Liver (tissue), 9 donors: ENCODE data around the gene MAP3K8. TPM values are rescaled to one million over a fixed set of nuclear protein-coding genes. Genes with fewer than 3 reads are reported as not detected.

ENCODE experiments used
- DNase-seq: peaks from one replicate; pipeline ENCODE4 v3.0.0-alpha.2; 2017; ENCODE audit warnings: low spot score
- H3K27ac ChIP-seq, 2 donors: one replicate each; pipeline ENCODE4 v1.7.0; 2013; ENCODE audit warnings: inconsistent platforms in 2 of 2, low read length in 2 of 2, control low read depth in 1 of 2, low read depth in 1 of 2, mild to moderate bottlenecking in 1 of 2
- H3K27me3 ChIP-seq, 4 donors: one replicate each; pipeline versions ENCODE4 v1.6.1 to v1.7.0; 2013; ENCODE audit warnings: low read length in 3 of 4, inconsistent platforms in 1 of 4, mild to moderate bottlenecking in 1 of 4, moderate library complexity in 1 of 4; ENCODE audit not compliant: control insufficient read depth in 4 of 4, insufficient read depth in 4 of 4
- H3K36me3 ChIP-seq, 4 donors: one replicate each; pipeline versions ENCODE4 v1.6.1 to v1.7.0; 2013; ENCODE audit warnings: low read length in 3 of 4, mild to moderate bottlenecking in 3 of 4, low read depth in 1 of 4, moderate library complexity in 1 of 4; ENCODE audit not compliant: control insufficient read depth in 4 of 4, insufficient read depth in 3 of 4
- H3K4me1 ChIP-seq, 4 donors: one replicate each; pipeline versions ENCODE4 v1.6.1 to v1.7.0; 2013; ENCODE audit warnings: low read length in 3 of 4, mild to moderate bottlenecking in 3 of 4, moderate library complexity in 1 of 4; ENCODE audit not compliant: control insufficient read depth in 4 of 4, insufficient read depth in 4 of 4
- H3K4me3 ChIP-seq, 3 donors: one replicate each; pipeline versions ENCODE4 v1.6.1 to v1.7.0; 2013; ENCODE audit warnings: low read length in 3 of 3, control low read depth in 1 of 3, low read depth in 1 of 3, mild to moderate bottlenecking in 1 of 3
- H3K9ac ChIP-seq, 2 donors: one replicate each; pipeline ENCODE4 v1.7.0; 2013; ENCODE audit warnings: low read length in 2 of 2, mild to moderate bottlenecking in 2 of 2, moderate library complexity in 2 of 2, control low read depth in 1 of 2, low read depth in 1 of 2
- H3K9me3 ChIP-seq, 4 donors: one replicate each; pipeline versions ENCODE4 v1.6.1 to v1.7.0; 2013; ENCODE audit warnings: low read length in 3 of 4; ENCODE audit not compliant: control insufficient read depth in 4 of 4
- EGR1 ChIP-seq, 2 donors: IDR thresholded peaks; 2 replicates each; pipeline ENCODE4 v1.6.1; 2016 to 2018; ENCODE audit warnings: antibody characterized with exemption in 2 of 2, low read depth in 2 of 2
- FOXA1 ChIP-seq: IDR thresholded peaks from 2 replicates; pipeline ENCODE4 v1.6.1; 2016; ENCODE audit warnings: antibody characterized with exemption
- FOXA2 ChIP-seq: IDR thresholded peaks from 2 replicates; pipeline ENCODE4 v1.6.1; 2016; ENCODE audit warnings: antibody characterized with exemption
- GABPA ChIP-seq, 2 donors: IDR thresholded peaks in 1 of 2; conservative IDR thresholded peaks in 1 of 2; 2 replicates each; pipeline ENCODE4 v1.6.1; 2016; ENCODE audit warnings: antibody characterized with exemption in 2 of 2, mild to moderate bottlenecking in 1 of 2, moderate library complexity in 1 of 2
- HNF4A ChIP-seq, 2 donors: conservative IDR thresholded peaks; 2 replicates each; pipeline ENCODE4 v1.6.1; 2016; ENCODE audit warnings: antibody characterized with exemption in 2 of 2, mild to moderate bottlenecking in 2 of 2
- HNF4G ChIP-seq: IDR thresholded peaks from 2 replicates; pipeline ENCODE4 v1.6.1; 2016; ENCODE audit warnings: antibody characterized with exemption
- NR2F2 ChIP-seq: IDR thresholded peaks from 2 replicates; pipeline ENCODE4 v1.6.1; 2016; ENCODE audit warnings: antibody characterized with exemption
- RAD21 ChIP-seq, 2 donors: IDR thresholded peaks; 2 replicates each; pipeline ENCODE4 v1.6.1; 2016; ENCODE audit warnings: antibody characterized with exemption in 2 of 2, mild to moderate bottlenecking in 2 of 2
- RXRA ChIP-seq, 2 donors: IDR thresholded peaks; 2 replicates each; pipeline ENCODE4 v1.6.1; 2017 to 2018; ENCODE audit warnings: antibody characterized with exemption in 2 of 2, mild to moderate bottlenecking in 1 of 2
- SP1 ChIP-seq: IDR thresholded peaks from 2 replicates; pipeline ENCODE4 v1.6.1; 2018; ENCODE audit warnings: antibody characterized with exemption, mild to moderate bottlenecking
- TAF1 ChIP-seq: conservative IDR thresholded peaks from 2 replicates; pipeline ENCODE4 v1.6.1; 2016; ENCODE audit warnings: antibody characterized with exemption, mild to moderate bottlenecking
- YY1 ChIP-seq: IDR thresholded peaks from 2 replicates; pipeline ENCODE4 v1.6.1; 2016; ENCODE audit warnings: antibody characterized with exemption, mild to moderate bottlenecking
- WGBS: extraction: QIAGEN DNeasy Blood & Tissue Kit; methylation state at CpG from one replicate; pipeline ENCODE4 v1.1.7; 2013; 5-methylcytosine and 5-hydroxymethylcytosine counted together
- polyA plus RNA-seq, 2 donors: library from polyadenylated mRNA; stranded (reverse) in 1 of 2; unstranded in 1 of 2; fragments of 200-250 nt in 1 of 2; fragments of >200 nt in 1 of 2; fragmentation: Nextera tagmentation in 1 of 2; extraction: Ambion mirVana in 1 of 2; gene quantifications; one replicate each; pipeline versions ENCODE4 v1.2.1 to v1.2.3, GENCODE V29; 2013 to 2015
- total RNA-seq, 2 donors: library from RNA; depleted of rRNA; stranded (reverse); fragments of >200 nt; gene quantifications; one replicate each; pipeline ENCODE4 v1.2.3, GENCODE V29; 2014
- TF ChIP-seq, protein P1 (sequence below): IDR thresholded peaks from 2 replicates; pipeline ENCODE4 v1.6.1; 2016; ENCODE audit warnings: antibody characterized with exemption, mild to moderate bottlenecking
- TF ChIP-seq, protein P2 (sequence below): IDR thresholded peaks from 2 replicates; pipeline ENCODE4 v1.6.1; 2016; ENCODE audit warnings: antibody characterized with exemption
- TF ChIP-seq, protein P3 (sequence below): IDR thresholded peaks from 2 replicates; pipeline ENCODE4 v1.6.1; 2016; ENCODE audit warnings: antibody characterized with exemption
- TF ChIP-seq, protein P4 (sequence below): fragments of 150-350 bp; IDR thresholded peaks from 2 replicates; pipeline ENCODE4 v1.5.1; 2017; ENCODE audit warnings: improper control_type of control experiment, low read depth, low read length; ENCODE audit not compliant: missing input control
- TF ChIP-seq, protein P5 (sequence below): IDR thresholded peaks from 2 replicates; pipeline ENCODE4 v1.6.1; 2016; ENCODE audit warnings: antibody characterized with exemption
- donor health status: healthy.
- donor health status: healthy.
- donor health status: healthy.
- donor health status: healthy.
- donor health status: healthy.

The MAP3K8 gene
- total and polyA plus RNA-seq, 4 donors = 2.1 to 11.4 (median 6.1) TPM

DNA sequence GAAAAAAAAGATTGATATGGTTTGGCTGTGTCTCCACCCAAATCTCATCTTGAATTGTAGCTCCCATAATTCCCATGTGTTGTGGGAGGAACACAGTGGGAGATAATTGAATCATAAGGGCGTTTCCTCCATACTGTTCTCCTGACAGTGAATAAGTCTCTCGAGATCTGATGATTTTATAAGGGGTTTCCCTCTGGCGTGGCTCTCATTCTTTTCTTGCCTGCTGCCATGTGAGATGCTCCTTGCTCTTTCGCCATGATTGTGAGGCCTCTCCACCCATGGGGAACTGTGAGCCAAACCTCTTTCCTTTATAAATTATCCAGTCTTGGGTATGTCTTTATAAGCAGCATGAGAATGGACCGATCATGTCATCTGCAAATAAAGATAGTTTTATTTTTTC is 29.4 kb upstream of the MAP3K8 start:
- Histone ChIP-seq H3K27ac (no peak overlapping the region), H3K9ac (no peak overlapping the region), H3K36me3 (no peaks in the 10 kb centered on the region), H3K4me1 (no peaks in the 10 kb centered on the region), H3K27me3 (no peaks in the 10 kb centered on the region), H3K4me3 (no peak overlapping the region), H3K9me3 (peaks cover 0 to 4% (median 1%) of the 10 kb centered on the region in 4 donors)
- WGBS = 88% methylated on average over 5 of the region's 5 CpGs
- no peak for DNase-seq
- TF ChIP-seq, protein P1, sequence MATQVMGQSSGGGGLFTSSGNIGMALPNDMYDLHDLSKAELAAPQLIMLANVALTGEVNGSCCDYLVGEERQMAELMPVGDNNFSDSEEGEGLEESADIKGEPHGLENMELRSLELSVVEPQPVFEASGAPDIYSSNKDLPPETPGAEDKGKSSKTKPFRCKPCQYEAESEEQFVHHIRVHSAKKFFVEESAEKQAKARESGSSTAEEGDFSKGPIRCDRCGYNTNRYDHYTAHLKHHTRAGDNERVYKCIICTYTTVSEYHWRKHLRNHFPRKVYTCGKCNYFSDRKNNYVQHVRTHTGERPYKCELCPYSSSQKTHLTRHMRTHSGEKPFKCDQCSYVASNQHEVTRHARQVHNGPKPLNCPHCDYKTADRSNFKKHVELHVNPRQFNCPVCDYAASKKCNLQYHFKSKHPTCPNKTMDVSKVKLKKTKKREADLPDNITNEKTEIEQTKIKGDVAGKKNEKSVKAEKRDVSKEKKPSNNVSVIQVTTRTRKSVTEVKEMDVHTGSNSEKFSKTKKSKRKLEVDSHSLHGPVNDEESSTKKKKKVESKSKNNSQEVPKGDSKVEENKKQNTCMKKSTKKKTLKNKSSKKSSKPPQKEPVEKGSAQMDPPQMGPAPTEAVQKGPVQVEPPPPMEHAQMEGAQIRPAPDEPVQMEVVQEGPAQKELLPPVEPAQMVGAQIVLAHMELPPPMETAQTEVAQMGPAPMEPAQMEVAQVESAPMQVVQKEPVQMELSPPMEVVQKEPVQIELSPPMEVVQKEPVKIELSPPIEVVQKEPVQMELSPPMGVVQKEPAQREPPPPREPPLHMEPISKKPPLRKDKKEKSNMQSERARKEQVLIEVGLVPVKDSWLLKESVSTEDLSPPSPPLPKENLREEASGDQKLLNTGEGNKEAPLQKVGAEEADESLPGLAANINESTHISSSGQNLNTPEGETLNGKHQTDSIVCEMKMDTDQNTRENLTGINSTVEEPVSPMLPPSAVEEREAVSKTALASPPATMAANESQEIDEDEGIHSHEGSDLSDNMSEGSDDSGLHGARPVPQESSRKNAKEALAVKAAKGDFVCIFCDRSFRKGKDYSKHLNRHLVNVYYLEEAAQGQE = no peak
- no peak for TF ChIP-seq FOXA1
- TF ChIP-seq RAD21 (IDR thresholded peaks at IDR 0.05) = no peak
- no peak for TF ChIP-seq TAF1
- no peak for TF ChIP-seq GABPA (IDR thresholded peaks at IDR 0.05 in 1 of 2, conservative IDR thresholded peaks at IDR 0.05 in 1 of 2)
- TF ChIP-seq RXRA (IDR thresholded peaks at IDR 0.05) = no peak
- TF ChIP-seq, protein P2, sequence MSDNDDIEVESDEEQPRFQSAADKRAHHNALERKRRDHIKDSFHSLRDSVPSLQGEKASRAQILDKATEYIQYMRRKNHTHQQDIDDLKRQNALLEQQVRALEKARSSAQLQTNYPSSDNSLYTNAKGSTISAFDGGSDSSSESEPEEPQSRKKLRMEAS = no peak
- no peak for TF ChIP-seq HNF4G
- no peak for TF ChIP-seq FOXA2
- TF ChIP-seq NR2F2 = no peak
- TF ChIP-seq, protein P3, sequence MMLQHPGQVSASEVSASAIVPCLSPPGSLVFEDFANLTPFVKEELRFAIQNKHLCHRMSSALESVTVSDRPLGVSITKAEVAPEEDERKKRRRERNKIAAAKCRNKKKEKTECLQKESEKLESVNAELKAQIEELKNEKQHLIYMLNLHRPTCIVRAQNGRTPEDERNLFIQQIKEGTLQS = no peak
- no peak for TF ChIP-seq EGR1 (IDR thresholded peaks at IDR 0.05; ENCODE audit: low read depth in 2 of 2)
- no peak for TF ChIP-seq HNF4A (conservative IDR thresholded peaks at IDR 0.05)
- TF ChIP-seq SP1 = no peak
- TF ChIP-seq, protein P4, sequence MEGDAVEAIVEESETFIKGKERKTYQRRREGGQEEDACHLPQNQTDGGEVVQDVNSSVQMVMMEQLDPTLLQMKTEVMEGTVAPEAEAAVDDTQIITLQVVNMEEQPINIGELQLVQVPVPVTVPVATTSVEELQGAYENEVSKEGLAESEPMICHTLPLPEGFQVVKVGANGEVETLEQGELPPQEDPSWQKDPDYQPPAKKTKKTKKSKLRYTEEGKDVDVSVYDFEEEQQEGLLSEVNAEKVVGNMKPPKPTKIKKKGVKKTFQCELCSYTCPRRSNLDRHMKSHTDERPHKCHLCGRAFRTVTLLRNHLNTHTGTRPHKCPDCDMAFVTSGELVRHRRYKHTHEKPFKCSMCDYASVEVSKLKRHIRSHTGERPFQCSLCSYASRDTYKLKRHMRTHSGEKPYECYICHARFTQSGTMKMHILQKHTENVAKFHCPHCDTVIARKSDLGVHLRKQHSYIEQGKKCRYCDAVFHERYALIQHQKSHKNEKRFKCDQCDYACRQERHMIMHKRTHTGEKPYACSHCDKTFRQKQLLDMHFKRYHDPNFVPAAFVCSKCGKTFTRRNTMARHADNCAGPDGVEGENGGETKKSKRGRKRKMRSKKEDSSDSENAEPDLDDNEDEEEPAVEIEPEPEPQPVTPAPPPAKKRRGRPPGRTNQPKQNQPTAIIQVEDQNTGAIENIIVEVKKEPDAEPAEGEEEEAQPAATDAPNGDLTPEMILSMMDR = no peak
- TF ChIP-seq, protein P5, sequence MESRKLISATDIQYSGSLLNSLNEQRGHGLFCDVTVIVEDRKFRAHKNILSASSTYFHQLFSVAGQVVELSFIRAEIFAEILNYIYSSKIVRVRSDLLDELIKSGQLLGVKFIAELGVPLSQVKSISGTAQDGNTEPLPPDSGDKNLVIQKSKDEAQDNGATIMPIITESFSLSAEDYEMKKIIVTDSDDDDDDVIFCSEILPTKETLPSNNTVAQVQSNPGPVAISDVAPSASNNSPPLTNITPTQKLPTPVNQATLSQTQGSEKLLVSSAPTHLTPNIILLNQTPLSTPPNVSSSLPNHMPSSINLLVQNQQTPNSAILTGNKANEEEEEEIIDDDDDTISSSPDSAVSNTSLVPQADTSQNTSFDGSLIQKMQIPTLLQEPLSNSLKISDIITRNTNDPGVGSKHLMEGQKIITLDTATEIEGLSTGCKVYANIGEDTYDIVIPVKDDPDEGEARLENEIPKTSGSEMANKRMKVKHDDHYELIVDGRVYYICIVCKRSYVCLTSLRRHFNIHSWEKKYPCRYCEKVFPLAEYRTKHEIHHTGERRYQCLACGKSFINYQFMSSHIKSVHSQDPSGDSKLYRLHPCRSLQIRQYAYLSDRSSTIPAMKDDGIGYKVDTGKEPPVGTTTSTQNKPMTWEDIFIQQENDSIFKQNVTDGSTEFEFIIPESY = no peak
- no peak for TF ChIP-seq YY1

DNA sequence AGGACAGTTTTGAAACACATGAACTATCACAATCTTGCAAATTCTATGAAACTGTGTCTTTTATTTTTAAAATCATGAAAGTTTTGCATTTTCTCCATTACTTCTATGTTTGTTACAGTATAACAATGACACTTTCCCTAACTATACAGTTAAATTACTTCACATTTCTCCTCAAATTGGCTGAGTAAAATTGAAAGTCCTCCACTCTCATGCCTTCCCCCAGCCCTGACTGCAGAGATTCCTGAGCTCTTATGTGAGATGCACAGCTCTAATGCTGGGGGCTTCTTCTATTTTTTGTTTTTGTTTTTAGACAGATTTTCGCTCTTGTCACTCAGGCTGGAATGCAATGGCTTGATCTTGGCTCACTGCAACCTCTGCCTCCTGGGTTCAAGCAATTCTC is 22.7 kb upstream of the MAP3K8 start:
- Histone ChIP-seq H3K4me1 (peaks cover 0 to 3% (median 0%) of the 10 kb centered on the region in 4 donors), H3K9me3 (no peaks in the 10 kb centered on the region), H3K27ac (no peak overlapping the region), H3K36me3 (no peaks in the 10 kb centered on the region), H3K4me3 (no peak overlapping the region), H3K9ac (no peak overlapping the region), H3K27me3 (no peaks in the 10 kb centered on the region)
- 100% methylated on average over 1 of the region's 1 CpG for WGBS
- DNase-seq = no peak
- TF ChIP-seq, protein P1 = no peak
